K562 (cell line): ENCODE measurements around the gene CCN6. TPM values are rescaled to one million over a fixed set of nuclear protein-coding genes. Genes with fewer than 3 reads are reported as not detected.

Experiments
- ATAC-seq: fragments of 200-7000 bp; cut with Tn5 transposase; 3 replicates; pipeline ENCODE4 v1.9.1; 2020; ENCODE audit warnings: moderate library complexity
- BruUV-seq: library from RNA; stranded (reverse); fragments of 400-500 nt; replicated peaks from 2 replicates; lab custom pipeline; 2021; lab: Mats Ljungman, UMichigan
- CTCF ChIA-PET: fragments of 300-600 bp; formaldehyde crosslinking; extraction: SDS; loops from one replicate; lab custom pipeline; 2021; ENCODE audit warnings: low intra/inter-chr PET ratio; lab: Yijun Ruan, JAX
- POLR2A ChIA-PET: fragments of 300-600, 350-650 bp; sonication (Branson Sonifier 250); formaldehyde crosslinking; extraction: SDS; loops from one replicate; lab custom pipeline; 2021; ENCODE audit warnings: antibody characterized with exemption, inconsistent platforms; lab: Yijun Ruan, JAX
- DNase-seq, 4 experiments: peaks; one replicate each; pipeline versions ENCODE4 v3.0.0 to v3.0.0-alpha.2; 2011 to 2018; ENCODE audit warnings: low spot score in 3 of 4, mixed read lengths in 3 of 4; ENCODE audit errors: extremely low read depth in 1 of 4
- FAIRE-seq: peaks from 2 replicates; lab custom pipeline; 2011; peaks lifted over from hg19 to GRCh38; lab: Jason Lieb, UNC
- H2AFZ ChIP-seq: 2 replicates; pipeline ENCODE4 v1.6.0; 2011; ENCODE audit warnings: low read depth, low read length, control low read depth, inconsistent platforms
- H3K27ac ChIP-seq: fragments of 200-600 bp; 3 replicates; pipeline ENCODE4 v1.8.0; 2011; ENCODE audit warnings: low read depth, mild to moderate bottlenecking, control low read depth, inconsistent platforms, low read length, moderate library complexity, mixed read lengths; ENCODE audit errors: extremely low read depth
- H3K27me3 ChIP-seq, 2 experiments: fragments of 300-600 bp in 1 of 2; 2 replicates in 1 of 2; 3 replicates in 1 of 2; pipeline versions ENCODE4 v1.6.0 to v1.8.0; 2011; ENCODE audit warnings: inconsistent platforms in 2 of 2, low read length in 2 of 2, mild to moderate bottlenecking in 1 of 2, mixed read lengths in 1 of 2, moderate library complexity in 1 of 2; ENCODE audit not compliant: control insufficient read depth in 2 of 2, insufficient read depth in 2 of 2
- H3K36me3 ChIP-seq: fragments of 300-600 bp; 3 replicates; pipeline ENCODE4 v1.8.0; 2011; ENCODE audit warnings: mild to moderate bottlenecking, low read length, inconsistent platforms; ENCODE audit not compliant: control insufficient read depth, insufficient read depth
- H3K4me1 ChIP-seq, 2 experiments: fragments of 200-600 bp in 1 of 2; replicated peaks in 1 of 2; 2 replicates in 1 of 2; 3 replicates in 1 of 2; pipeline versions ENCODE4 v1.5.1 to v1.8.0; 2011; ENCODE audit warnings: inconsistent platforms in 2 of 2, low read length in 2 of 2, mild to moderate bottlenecking in 1 of 2, mixed read lengths in 1 of 2, moderate library complexity in 1 of 2; ENCODE audit not compliant: control insufficient read depth in 2 of 2, insufficient read depth in 2 of 2
- H3K4me2 ChIP-seq: 2 replicates; pipeline ENCODE4 v1.6.1; 2011; ENCODE audit warnings: low read length, control low read depth, inconsistent platforms, mixed read lengths; ENCODE audit not compliant: insufficient read depth
- H3K4me3 ChIP-seq: fragments of 200-600 bp; sonication (generic), shearing (Covaris generic); 2 replicates; pipeline ENCODE4 v1.5.1; 2016; ENCODE audit warnings: control low read depth, inconsistent platforms
- H3K79me2 ChIP-seq: fragments of 200-600 bp; 3 replicates; pipeline ENCODE4 v1.8.0; 2011; ENCODE audit warnings: low read length, inconsistent platforms; ENCODE audit not compliant: control insufficient read depth, insufficient read depth
- H3K9ac ChIP-seq, 2 experiments: 2 replicates each; pipeline versions ENCODE4 v1.6.0 to v1.6.1; 2011; ENCODE audit warnings: low read depth in 2 of 2, low read length in 2 of 2, control low read depth in 1 of 2, inconsistent platforms in 1 of 2, mild to moderate bottlenecking in 1 of 2, mixed read lengths in 1 of 2; ENCODE audit not compliant: insufficient read depth in 1 of 2
- H3K9me1 ChIP-seq: one replicate; pipeline ENCODE4 v1.6.0; 2011; ENCODE audit warnings: inconsistent platforms, mild to moderate bottlenecking, low read length, moderate library complexity; ENCODE audit not compliant: control insufficient read depth, insufficient read depth
- H3K9me3 ChIP-seq: replicated peaks from 2 replicates; pipeline ENCODE4 v1.5.1; 2011; ENCODE audit warnings: low read depth, low read length, inconsistent platforms; ENCODE audit not compliant: control insufficient read depth, insufficient read depth
- H4K20me1 ChIP-seq: replicated peaks from 2 replicates; pipeline ENCODE4 v1.6.1; 2011; ENCODE audit warnings: low read length, inconsistent platforms, mixed read lengths; ENCODE audit not compliant: control insufficient read depth, insufficient read depth
- ARID3A ChIP-seq: IDR thresholded peaks from 2 replicates; pipeline ENCODE4 v1.6.1; 2012; ENCODE audit warnings: low read depth, low read length, improper control_type of control experiment, borderline replicate concordance
- CTCFL ChIP-seq: IDR thresholded peaks from 2 replicates; pipeline ENCODE4 v1.6.1; 2011; ENCODE audit warnings: borderline replicate concordance, low read depth, mild to moderate bottlenecking, moderate library complexity, low read length; ENCODE audit not compliant: insufficient read depth, poor library complexity, severe bottlenecking
- DLX4 ChIP-seq: fragments of 250-450 bp; sonication (Bioruptor Pico); IDR thresholded peaks from 2 replicates; pipeline ENCODE4 v1.6.1; 2021; ENCODE audit warnings: mild to moderate bottlenecking
- FOXP1 ChIP-seq: sonication (generic); formaldehyde crosslinking; IDR thresholded peaks from 2 replicates; pipeline ENCODE4 v1.8.0; 2022; ENCODE audit warnings: mild to moderate bottlenecking, missing genetic modification reagents
- HLTF ChIP-seq: fragments of 450-650 bp; IDR thresholded peaks from 2 replicates; pipeline ENCODE4 v1.6.1; 2016
- PHF20 ChIP-seq: fragments of 450-650 bp; IDR thresholded peaks from 2 replicates; pipeline ENCODE4 v1.6.1; 2018; ENCODE audit not compliant: partially characterized antibody
- YY1 ChIP-seq, 3 experiments: IDR thresholded peaks; 2 replicates each; pipeline ENCODE4 v1.6.1; 2011; ENCODE audit warnings: low read length in 2 of 3, mild to moderate bottlenecking in 2 of 3, moderate library complexity in 2 of 3, borderline replicate concordance in 1 of 3, control low read depth in 1 of 3, low read depth in 1 of 3; ENCODE audit not compliant: insufficient read depth in 3 of 3, insufficient replicate concordance in 2 of 3, control insufficient read depth in 1 of 3, insufficient read length in 1 of 3; ENCODE audit errors: extremely low read depth in 1 of 3
- ZNF79 ChIP-seq: fragments of 250-450 bp; sonication (Bioruptor Pico); IDR thresholded peaks from 2 replicates; pipeline ENCODE4 v1.4.0; 2020; ENCODE audit warnings: low read depth, mild to moderate bottlenecking, moderate library complexity
- WGBS: fragments of 100-300 bp; shearing (Covaris generic); methylation state at CpG from one replicate; pipeline ENCODE4 v1.1.6; 2016; ENCODE audit warnings: low coverage, mixed read lengths; ENCODE audit not compliant: insufficient coverage; ENCODE audit errors: missing lambda C conversion rate; 5-methylcytosine and 5-hydroxymethylcytosine counted together
- in situ Hi-C: fragments of 300-500 bp; cut with MboI; formaldehyde crosslinking; loops from 4 replicates; pipeline ENCODE4 v1.15.0; 2018; ENCODE audit warnings: inconsistent platforms, mixed read lengths
- intact Hi-C: fragments of 100-400 bp; cut with micrococcal nuclease; formaldehyde crosslinking; loops from 2 replicates; pipeline ENCODE4 v1.14.2; 2022
- polyA plus RNA-seq, 8 experiments: library from polyadenylated mRNA; depleted of rRNA in 4 of 8; stranded (reverse) in 5 of 8; unstranded in 3 of 8; fragments of >200 nt; fragmentation: Nextera tagmentation in 2 of 8; fragmentation: Illumina TruSeq in 1 of 8; extraction: Ambion mirVana in 2 of 8; extraction: Trizol in 1 of 8; gene quantifications; 2 replicates each; pipeline versions ENCODE4 v1.2.1 to v1.2.3, GENCODE V29; 2011 to 2014; ENCODE audit warnings: inconsistent platforms in 1 of 8, missing spikeins in 1 of 8
- total RNA-seq, 7 experiments: library from RNA; depleted of rRNA in 6 of 7; stranded (reverse); fragments of >200 nt in 6 of 7; fragmentation: Illumina TruSeq in 2 of 7; extraction: Trizol in 2 of 7; gene quantifications; 2 replicates each; pipeline versions ENCODE4 v1.2.1 to v1.2.3, GENCODE V29; 2011 to 2021; ENCODE audit warnings: low replicate concordance in 1 of 7

The CCN6 gene
- total and polyA plus RNA-seq, 9 of the 15 experiments (the other 6 are each of a cell fraction or from before 2014, with no cell fraction given), result 0.04 to 0.62 (median 0.21) TPM; not detected in 2

DNA sequence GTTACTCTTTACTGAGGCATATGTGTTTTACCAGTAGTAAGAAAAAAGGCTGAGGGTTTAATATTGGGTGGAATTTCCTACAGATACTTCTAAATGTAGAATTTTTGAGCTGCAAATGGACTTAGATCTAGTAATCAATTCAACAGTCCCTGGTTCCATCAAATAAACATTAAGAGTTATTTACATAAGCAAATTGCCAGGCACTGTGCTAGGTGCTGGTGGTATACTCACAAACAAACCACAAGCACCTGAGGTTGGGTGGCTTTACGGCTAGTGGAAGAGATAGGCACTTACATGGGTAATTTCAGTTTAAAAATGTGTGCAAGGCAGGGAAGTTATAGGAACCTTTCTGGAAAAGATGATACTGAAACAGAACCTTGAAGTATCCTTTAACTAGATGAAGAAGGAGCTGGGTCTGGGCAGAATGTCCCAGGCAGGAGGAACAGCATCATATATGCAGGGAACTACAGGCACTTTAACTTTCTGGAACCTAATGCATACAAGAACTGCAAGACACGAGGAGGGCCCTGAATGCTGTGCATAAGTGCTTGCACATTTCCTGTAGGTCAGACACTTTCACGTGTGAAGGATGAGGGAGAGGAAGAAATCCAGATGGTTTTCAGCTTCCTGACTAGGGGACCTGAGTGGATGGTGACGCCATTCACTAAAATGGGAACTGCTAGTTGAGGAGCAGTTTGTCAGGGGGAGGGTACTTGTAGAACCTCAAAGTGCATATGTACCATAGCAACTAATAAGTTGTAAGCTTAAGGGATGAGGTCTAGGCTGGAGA, 4.5 kb downstream of the CCN6 start (continued):
- TF ChIP-seq CTCFL (no peak), HLTF (no peak), PHF20 (no peak), DLX4 (CRISPR knock-in tag) (no peak), ZNF79 (no peak)

GRCh38 chr6:112061605-112062004, 7.7 kb downstream of the CCN6 start:
- CTCF ChIA-PET, result interaction anchor here (0.5 kb wide), 1 partner anchor 32 kb away, joined by 3 read pairs; no protein-coding TSS in a partner anchor
- Histone ChIP-seq H3K9me1 (no peaks in the 10 kb centered on the region), H3K9me3 (no peaks in the 10 kb centered on the region), H2AFZ (no peak overlapping the region), H3K4me3 (no peak overlapping the region), H3K27ac (no peak overlapping the region), H3K27me3 (peaks cover 0 to 4% of the 10 kb centered on the region in 2 experiments; a peak in 3 of 5 replicates), H3K36me3 (no peaks in the 10 kb centered on the region), H3K9ac (no peak overlapping the region), H4K20me1 (no peaks in the 10 kb centered on the region), H3K4me1 (no peaks in the 10 kb centered on the region), H3K79me2 (no peaks in the 10 kb centered on the region), H3K4me2 (no peak overlapping the region)
- no TSS peak for BruUV-seq
- no peak for FAIRE-seq
- TF ChIP-seq ARID3A, result no peak
- TF ChIP-seq YY1 (IDR thresholded peaks at IDR 0.05; ENCODE audit: borderline replicate concordance in 1 of 3, control insufficient read depth in 1 of 3, extremely low read depth in 1 of 3, insufficient read depth in 3 of 3, insufficient read length in 1 of 3, insufficient replicate concordance in 2 of 3, low read depth in 1 of 3, low read length in 2 of 3), result no peak
- TF ChIP-seq FOXP1 (CRISPR knock-in tag), result no peak
- ATAC-seq, result no peak
- in situ Hi-C loops, result no loop called here
- DNase-seq, result no peak
- POLR2A ChIA-PET, result interaction anchor here (0.8 kb wide), 1 partner anchor 11 kb away, joined by 3 read pairs; no protein-coding TSS in a partner anchor
- WGBS, result 2% methylated on average over 4 of the region's 4 CpGs
- intact Hi-C loops, result no loop called here
